A673 (cell line): Measurements from ENCODE around the gene CALHM2.

ENCODE experiments used
- EZH2 ChIP-seq: fragments of 200-600 bp; sonication (generic); IDR thresholded peaks from 2 replicates; pipeline ENCODE4 v1.6.1; 2017; ENCODE audit warnings: borderline replicate concordance, low read depth, mild to moderate bottlenecking, mixed read lengths, antibody characterized with exemption, low read length; ENCODE audit not compliant: poor library complexity, severe bottlenecking
- TF ChIP-seq, protein P1 (sequence below): fragments of 300-800, 200-600 bp; sonication (generic); conservative IDR thresholded peaks from 2 replicates; pipeline ENCODE4 v1.5.1; 2017; ENCODE audit warnings: low read depth, mild to moderate bottlenecking, antibody characterized with exemption, low read length, moderate library complexity, mixed read lengths

DNA sequence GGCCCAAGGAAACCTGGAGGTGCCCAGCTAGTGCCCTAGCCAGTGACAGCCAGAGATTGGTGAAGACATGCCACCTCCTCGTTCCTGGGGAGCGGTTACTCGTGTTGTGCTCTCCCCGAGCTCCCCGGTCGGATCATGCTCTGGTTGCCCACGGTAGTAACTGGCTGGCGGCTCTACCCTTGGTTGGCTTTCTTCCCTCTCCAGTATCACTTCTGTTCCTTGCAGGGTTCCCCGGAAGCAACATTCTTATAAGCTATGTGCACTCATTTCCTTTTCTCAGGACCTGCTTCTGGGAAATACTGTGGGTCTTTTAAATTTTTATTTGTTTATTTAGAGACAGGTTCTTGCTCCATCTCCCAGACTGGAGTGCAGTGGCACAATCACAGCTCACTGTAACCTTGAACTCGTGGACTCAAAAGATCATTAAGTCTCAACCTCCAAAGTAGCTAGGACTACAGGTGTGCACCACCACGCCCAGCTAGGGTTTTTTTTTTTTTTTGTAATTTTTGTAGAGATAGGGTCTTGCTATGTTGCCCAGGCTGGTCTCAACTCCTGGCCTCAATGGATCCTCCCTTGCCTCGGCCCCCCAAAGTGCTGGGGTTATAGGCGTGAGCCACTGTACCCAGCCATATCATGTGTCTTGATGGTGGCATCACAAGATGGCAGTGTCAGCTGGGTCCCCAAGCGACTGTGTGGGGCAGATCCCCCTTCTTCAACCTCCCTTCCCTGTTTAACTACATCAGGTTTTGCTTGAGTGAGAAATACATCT, 13.4 kb upstream of the CALHM2 start:
- no peak for TF ChIP-seq EZH2
- TF ChIP-seq, protein P1, sequence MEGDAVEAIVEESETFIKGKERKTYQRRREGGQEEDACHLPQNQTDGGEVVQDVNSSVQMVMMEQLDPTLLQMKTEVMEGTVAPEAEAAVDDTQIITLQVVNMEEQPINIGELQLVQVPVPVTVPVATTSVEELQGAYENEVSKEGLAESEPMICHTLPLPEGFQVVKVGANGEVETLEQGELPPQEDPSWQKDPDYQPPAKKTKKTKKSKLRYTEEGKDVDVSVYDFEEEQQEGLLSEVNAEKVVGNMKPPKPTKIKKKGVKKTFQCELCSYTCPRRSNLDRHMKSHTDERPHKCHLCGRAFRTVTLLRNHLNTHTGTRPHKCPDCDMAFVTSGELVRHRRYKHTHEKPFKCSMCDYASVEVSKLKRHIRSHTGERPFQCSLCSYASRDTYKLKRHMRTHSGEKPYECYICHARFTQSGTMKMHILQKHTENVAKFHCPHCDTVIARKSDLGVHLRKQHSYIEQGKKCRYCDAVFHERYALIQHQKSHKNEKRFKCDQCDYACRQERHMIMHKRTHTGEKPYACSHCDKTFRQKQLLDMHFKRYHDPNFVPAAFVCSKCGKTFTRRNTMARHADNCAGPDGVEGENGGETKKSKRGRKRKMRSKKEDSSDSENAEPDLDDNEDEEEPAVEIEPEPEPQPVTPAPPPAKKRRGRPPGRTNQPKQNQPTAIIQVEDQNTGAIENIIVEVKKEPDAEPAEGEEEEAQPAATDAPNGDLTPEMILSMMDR, result no peak
